Stomach (tissue), 9 donors: ENCODE data around the gene NR6A1. TPM values are rescaled to one million over a fixed set of nuclear protein-coding genes. Genes with fewer than 3 reads are reported as not detected.

Source experiments
- DNase-seq, 2 donors: peaks; one replicate each; pipeline versions ENCODE4 v3.0.0 to v3.0.0-alpha.2; 2013 to 2019
- H3K27ac ChIP-seq, 5 donors: fragments of 200-600 bp in 4 of 5; sonication (generic) in 4 of 5; one replicate each; pipeline ENCODE4 v1.5.1; 2013 to 2019; ENCODE audit warnings: mild to moderate bottlenecking in 1 of 5, moderate library complexity in 1 of 5
- H3K27me3 ChIP-seq, 3 donors: fragments of 200-600 bp; sonication (generic); one replicate each; pipeline ENCODE4 v1.5.1; 2017 to 2019; ENCODE audit warnings: mixed run types in 1 of 3
- H3K36me3 ChIP-seq, 4 donors: fragments of 200-600 bp; sonication (generic); 1 replicate in 3 of 4; 2 replicates in 1 of 4; pipeline ENCODE4 v1.5.1; 2016 to 2019
- H3K4me1 ChIP-seq, 4 donors: fragments of 200-600 bp; sonication (generic); one replicate each; pipeline ENCODE4 v1.5.1; 2016 to 2019
- H3K4me3 ChIP-seq, 4 donors: fragments of 200-600 bp; sonication (generic) in 3 of 4; one replicate each; pipeline ENCODE4 v1.5.1; 2016 to 2019; ENCODE audit warnings: mild to moderate bottlenecking in 1 of 4
- H3K9me3 ChIP-seq, 4 donors: fragments of 200-600 bp; sonication (generic); one replicate each; pipeline ENCODE4 v1.5.1; 2016 to 2019
- EP300 ChIP-seq: sonication (generic); formaldehyde crosslinking; IDR thresholded peaks from one replicate; pipeline ENCODE4 v1.6.1; 2017; ENCODE audit warnings: antibody characterized with exemption
- POLR2A ChIP-seq, 4 donors: fragments of 450-650 bp; IDR thresholded peaks; one replicate each; pipeline ENCODE4 v1.6.1; 2016; ENCODE audit warnings: antibody characterized with exemption in 4 of 4, control low read depth in 2 of 4, mild to moderate bottlenecking in 1 of 4, moderate library complexity in 1 of 4
- POLR2AphosphoS5 ChIP-seq, 3 donors: sonication (generic); formaldehyde crosslinking; IDR thresholded peaks; one replicate each; pipeline ENCODE4 v1.6.1; 2016; ENCODE audit warnings: antibody characterized with exemption in 3 of 3
- WGBS, 5 donors: extraction: QIAGEN DNeasy Blood & Tissue Kit in 3 of 5; methylation state at CpG; one replicate each; pipeline versions ENCODE4 v1.1.5 to v1.1.7; 2013 to 2018; 5-methylcytosine and 5-hydroxymethylcytosine counted together
- intact Hi-C: fragments of 100-400 bp; cut with DNase I; formaldehyde crosslinking; loops from one replicate; pipeline ENCODE4 v1.15.1; 2023; ENCODE audit warnings: low total_unique reads
- polyA plus RNA-seq, 3 donors: library from polyadenylated mRNA; stranded (reverse); fragments of 200-250 nt; gene quantifications; one replicate each; pipeline ENCODE4 v1.2.3, GENCODE V29; 2013
- total RNA-seq, 5 donors: library from RNA; depleted of rRNA; stranded (reverse); fragments of >200 nt; gene quantifications; one replicate each; pipeline versions ENCODE4 v1.1.0 to v1.2.3, GENCODE V29; 2014 to 2016
- TF ChIP-seq, protein P1 (sequence below), 7 experiments: fragments of 450-650 bp in 4 of 7; fragments of 200-600 bp in 3 of 7; sonication (generic) in 3 of 7; IDR thresholded peaks; one replicate each; pipeline ENCODE4 v1.5.1; 2016 to 2019; ENCODE audit warnings: antibody characterized with exemption in 7 of 7, control low read depth in 2 of 7, mild to moderate bottlenecking in 1 of 7
- donor health status: healthy with polysubstance abuse.
- donor health status: Bipolar disorder and iron deficiency.
- donor health status: healthy.

Gene NR6A1
- total and polyA plus RNA-seq, 8 donors, result 0.15 to 3.2 (median 1.5) TPM; not detected in 1

DNA sequence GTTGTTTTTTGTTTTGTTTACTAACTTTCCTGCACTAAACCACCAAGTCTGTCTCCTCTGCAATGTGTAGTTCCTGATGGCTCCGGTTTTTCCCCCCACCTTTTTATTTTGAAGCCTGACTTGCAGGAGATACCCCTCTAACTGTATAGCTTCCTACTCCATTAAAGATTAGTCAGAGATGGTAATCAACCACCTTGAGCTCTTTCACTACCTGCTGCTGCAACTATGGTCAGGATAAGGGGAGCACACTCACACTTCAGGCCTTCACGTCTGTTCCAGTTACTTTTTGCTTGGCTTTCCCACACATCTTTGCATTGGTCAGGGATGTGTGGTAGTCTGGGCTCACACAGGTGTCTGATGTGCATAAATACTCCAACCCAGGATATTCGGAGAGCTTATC lies 63.4 kb downstream of the NR6A1 start:
- H3K36me3 ChIP-seq, result no peaks in the 10 kb centered on the region
- no peaks in the 10 kb centered on the region for H3K27me3 ChIP-seq
- intact Hi-C loops, result loop anchor here (5.0 kb wide), 1 partner anchor 90 kb away; no protein-coding TSS in a partner anchor
- no peak for TF ChIP-seq POLR2AphosphoS5 (IDR thresholded peaks at IDR 0.05)
- no peak for TF ChIP-seq POLR2A (IDR thresholded peaks at IDR 0.05)
- TF ChIP-seq EP300, result no peak
- TF ChIP-seq, protein P1, sequence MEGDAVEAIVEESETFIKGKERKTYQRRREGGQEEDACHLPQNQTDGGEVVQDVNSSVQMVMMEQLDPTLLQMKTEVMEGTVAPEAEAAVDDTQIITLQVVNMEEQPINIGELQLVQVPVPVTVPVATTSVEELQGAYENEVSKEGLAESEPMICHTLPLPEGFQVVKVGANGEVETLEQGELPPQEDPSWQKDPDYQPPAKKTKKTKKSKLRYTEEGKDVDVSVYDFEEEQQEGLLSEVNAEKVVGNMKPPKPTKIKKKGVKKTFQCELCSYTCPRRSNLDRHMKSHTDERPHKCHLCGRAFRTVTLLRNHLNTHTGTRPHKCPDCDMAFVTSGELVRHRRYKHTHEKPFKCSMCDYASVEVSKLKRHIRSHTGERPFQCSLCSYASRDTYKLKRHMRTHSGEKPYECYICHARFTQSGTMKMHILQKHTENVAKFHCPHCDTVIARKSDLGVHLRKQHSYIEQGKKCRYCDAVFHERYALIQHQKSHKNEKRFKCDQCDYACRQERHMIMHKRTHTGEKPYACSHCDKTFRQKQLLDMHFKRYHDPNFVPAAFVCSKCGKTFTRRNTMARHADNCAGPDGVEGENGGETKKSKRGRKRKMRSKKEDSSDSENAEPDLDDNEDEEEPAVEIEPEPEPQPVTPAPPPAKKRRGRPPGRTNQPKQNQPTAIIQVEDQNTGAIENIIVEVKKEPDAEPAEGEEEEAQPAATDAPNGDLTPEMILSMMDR (IDR thresholded peaks at IDR 0.05), result no peak
- peaks cover 0 to 7% (median 0%) of the 10 kb centered on the region in 4 donors for H3K4me1 ChIP-seq
- no peak for DNase-seq
- no peaks in the 10 kb centered on the region for H3K9me3 ChIP-seq
- no peak overlapping the region for H3K27ac ChIP-seq
- H3K4me3 ChIP-seq, result no peak overlapping the region
- WGBS, 5 donors, result 68 to 82% (median 80%) methylated on average over 3 of the region's 3 CpGs

DNA sequence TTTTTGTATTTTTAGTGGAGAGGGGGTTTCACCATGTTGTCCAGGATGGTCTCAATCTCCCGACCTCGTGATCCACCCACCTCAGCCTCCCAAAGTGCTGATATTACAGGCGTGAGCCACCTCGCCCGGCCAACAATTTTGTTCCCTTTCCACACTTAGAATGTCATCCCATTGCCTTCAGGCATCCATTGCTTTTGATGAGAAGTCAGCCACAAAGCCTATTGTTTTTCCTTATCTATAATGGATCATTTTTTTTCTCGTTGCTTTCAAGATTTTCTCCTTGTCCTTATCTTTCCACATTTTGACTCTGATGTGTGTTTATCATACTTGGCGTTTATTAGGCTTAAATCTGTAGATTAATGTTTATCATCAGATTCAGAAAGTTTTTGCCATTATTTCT lies 64.4 kb downstream of the NR6A1 start:
- Histone ChIP-seq H3K4me1 (peaks cover 0 to 1% (median 0%) of the 10 kb centered on the region in 4 donors), H3K4me3 (no peak overlapping the region), H3K27me3 (no peaks in the 10 kb centered on the region), H3K27ac (no peak overlapping the region), H3K9me3 (no peaks in the 10 kb centered on the region), H3K36me3 (no peaks in the 10 kb centered on the region)
- WGBS, 5 donors, result 81 to 89% (median 86%) methylated on average over 7 of the region's 7 CpGs
- intact Hi-C loops, result loop anchor here (5.0 kb wide), 1 partner anchor 89 kb away; no protein-coding TSS in a partner anchor
- TF ChIP-seq, protein P1 (IDR thresholded peaks at IDR 0.05), result no peak
- no peak for TF ChIP-seq POLR2A (IDR thresholded peaks at IDR 0.05)
- no peak for TF ChIP-seq EP300
- TF ChIP-seq POLR2AphosphoS5 (IDR thresholded peaks at IDR 0.05), result no peak
- DNase-seq, result no peak

DNA sequence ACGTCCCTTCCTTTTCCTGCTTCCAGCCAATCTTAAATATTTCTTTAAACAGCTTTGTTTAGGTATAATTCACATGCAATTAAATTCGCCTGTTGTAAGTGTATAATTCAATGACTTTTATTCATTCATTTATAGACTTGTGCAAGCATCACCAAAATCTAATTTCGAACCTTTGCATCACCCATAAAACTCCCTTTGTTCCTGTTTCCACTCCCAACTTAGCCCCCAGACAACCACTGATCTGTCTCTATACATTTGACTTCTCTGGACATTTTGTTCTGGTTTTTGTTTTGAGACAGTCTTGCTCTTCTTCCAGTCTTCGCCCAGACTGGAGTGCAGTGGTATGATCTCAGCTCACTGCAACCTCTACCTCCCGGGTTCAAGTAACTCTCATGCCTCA lies 71.5 kb downstream of the NR6A1 start:
- no peaks in the 10 kb centered on the region for H3K36me3 ChIP-seq
- intact Hi-C loops, result no loop called here
- 89 to 93% (median 92%) methylated on average over 5 of the region's 5 CpGs for WGBS, 5 donors
- H3K4me3 ChIP-seq, result no peak overlapping the region
- no peaks in the 10 kb centered on the region for H3K27me3 ChIP-seq
- H3K27ac ChIP-seq, result no peak overlapping the region
- DNase-seq, result no peak
- H3K9me3 ChIP-seq, result no peaks in the 10 kb centered on the region
- TF ChIP-seq, protein P1 (IDR thresholded peaks at IDR 0.05), result no peak
- no peak for TF ChIP-seq POLR2AphosphoS5 (IDR thresholded peaks at IDR 0.05)
- no peak for TF ChIP-seq EP300
- no peak for TF ChIP-seq POLR2A (IDR thresholded peaks at IDR 0.05)
- no peaks in the 10 kb centered on the region for H3K4me1 ChIP-seq

DNA sequence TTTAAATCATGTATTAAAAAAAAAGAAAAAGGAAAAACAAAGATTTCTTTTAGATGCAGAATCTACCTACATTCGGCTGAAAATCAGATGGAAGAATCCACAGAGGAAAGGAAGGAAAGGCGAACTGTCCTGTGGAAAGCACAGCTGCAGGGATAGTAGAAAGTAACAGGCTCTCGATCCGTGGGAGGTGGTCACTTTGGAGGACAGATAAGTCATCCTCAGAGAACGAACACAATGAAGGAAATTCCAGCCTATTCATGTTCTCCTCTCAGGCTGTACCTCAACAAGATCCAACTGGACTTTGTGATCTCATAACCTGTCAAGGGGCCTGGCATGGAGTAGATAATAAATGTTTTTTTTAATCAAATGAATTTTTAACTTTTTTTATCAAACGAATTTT lies 72.8 kb downstream of the NR6A1 start:
- H3K27ac ChIP-seq, result no peak overlapping the region
- H3K36me3 ChIP-seq, result no peaks in the 10 kb centered on the region
- no peak for TF ChIP-seq EP300
- no peak for TF ChIP-seq POLR2AphosphoS5 (IDR thresholded peaks at IDR 0.05)
- TF ChIP-seq POLR2A (IDR thresholded peaks at IDR 0.05), result no peak
- TF ChIP-seq, protein P1 (IDR thresholded peaks at IDR 0.05), result no peak
- H3K27me3 ChIP-seq, result no peaks in the 10 kb centered on the region
- intact Hi-C loops, result no loop called here
- no peak for DNase-seq
- 68 to 74% (median 71%) methylated on average over 6 of the region's 6 CpGs for WGBS, 5 donors
- H3K4me1 ChIP-seq, result no peaks in the 10 kb centered on the region
- H3K4me3 ChIP-seq, result no peak overlapping the region
- no peaks in the 10 kb centered on the region for H3K9me3 ChIP-seq
